GM23248 (cell line): ENCODE measurements around the gene NCF2. TPM values are rescaled to one million over a fixed set of nuclear protein-coding genes. Genes with fewer than 3 reads are reported as not detected.
A peak's percentile ranks its signal among the peaks of the same experiment; 100 is the strongest.

Source experiments
- DNase-seq: peaks from one replicate; pipeline ENCODE4 v3.0.0-alpha.2; 2015
- H2AFZ ChIP-seq: fragments of 200-600 bp; sonication (generic); 2 replicates; pipeline ENCODE4 v1.6.1; 2016; ENCODE audit warnings: antibody characterized with exemption
- H3F3A ChIP-seq: fragments of 200-600 bp; sonication (generic); 2 replicates; pipeline ENCODE4 v1.6.1; 2016; ENCODE audit warnings: mild to moderate bottlenecking, antibody characterized with exemption, mixed run types; ENCODE audit not compliant: insufficient read depth
- H3K27ac ChIP-seq: fragments of 200-600 bp; sonication (generic); 2 replicates; pipeline ENCODE4 v1.5.1; 2016; ENCODE audit warnings: mild to moderate bottlenecking
- H3K27me3 ChIP-seq: fragments of 200-600 bp; sonication (generic); replicated peaks from 2 replicates; pipeline ENCODE4 v1.6.1; 2016; ENCODE audit warnings: mild to moderate bottlenecking; ENCODE audit not compliant: insufficient read depth
- H3K36me3 ChIP-seq: fragments of 200-600 bp; sonication (generic); 2 replicates; pipeline ENCODE4 v1.6.1; 2016; ENCODE audit warnings: low read depth, mild to moderate bottlenecking
- H3K4me1 ChIP-seq: fragments of 200-600 bp; sonication (generic); 2 replicates; pipeline ENCODE4 v1.6.1; 2016; ENCODE audit warnings: mild to moderate bottlenecking; ENCODE audit not compliant: insufficient read depth
- H3K4me2 ChIP-seq: fragments of 200-600 bp; sonication (generic); one replicate; pipeline ENCODE4 v1.6.1; 2016; ENCODE audit warnings: mild to moderate bottlenecking; ENCODE audit not compliant: unreplicated experiment
- H3K4me3 ChIP-seq: fragments of 200-600 bp; sonication (generic); 2 replicates; pipeline ENCODE4 v1.5.1; 2016; ENCODE audit warnings: mild to moderate bottlenecking
- H3K79me2 ChIP-seq: fragments of 200-600 bp; sonication (generic); 2 replicates; pipeline ENCODE4 v1.6.1; 2016; ENCODE audit warnings: mild to moderate bottlenecking; ENCODE audit not compliant: insufficient read depth
- H3K9ac ChIP-seq: fragments of 200-600 bp; sonication (generic); 2 replicates; pipeline ENCODE4 v1.6.1; 2016; ENCODE audit warnings: mild to moderate bottlenecking
- H3K9me2 ChIP-seq: fragments of 200-600 bp; sonication (generic); 2 replicates; pipeline ENCODE4 v1.6.1; 2016; ENCODE audit warnings: mixed run types, mild to moderate bottlenecking, moderate library complexity; ENCODE audit not compliant: insufficient read depth
- H3K9me3 ChIP-seq: fragments of 200-600 bp; sonication (generic); one replicate; pipeline ENCODE4 v1.6.1; 2017; ENCODE audit warnings: low read depth
- H4K20me1 ChIP-seq: fragments of 200-600 bp; sonication (generic); 2 replicates; pipeline ENCODE4 v1.6.0; 2016; ENCODE audit not compliant: insufficient read depth
- EZH2 ChIP-seq: fragments of 200-600 bp; sonication (generic); IDR thresholded peaks from 2 replicates; pipeline ENCODE4 v1.6.1; 2018; ENCODE audit warnings: antibody characterized with exemption, mild to moderate bottlenecking; ENCODE audit not compliant: insufficient read depth, poor library complexity, severe bottlenecking
- EZH2phosphoT487 ChIP-seq: fragments of 200-600 bp; sonication (generic); IDR thresholded peaks from 2 replicates; pipeline ENCODE4 v1.6.1; 2018; ENCODE audit warnings: antibody characterized with exemption, moderate library complexity, mild to moderate bottlenecking, low read depth; ENCODE audit not compliant: insufficient read depth
- WGBS, 2 experiments: methylation state at CpG; one replicate each; pipeline ENCODE4 v1.1.6; 2015 to 2017; ENCODE audit warnings: low lambda C conversion rate in 2 of 2, low coverage in 1 of 2; ENCODE audit errors: missing lambda C conversion rate in 2 of 2; 5-methylcytosine and 5-hydroxymethylcytosine counted together
- in situ Hi-C: fragments of 300-500 bp; cut with MboI; formaldehyde crosslinking; loops from 2 replicates; pipeline ENCODE4 v1.15.0; 2020
- polyA plus RNA-seq: library from polyadenylated mRNA; unstranded; fragments of >200 nt; fragmentation: Nextera tagmentation; extraction: Ambion mirVana; gene quantifications from 2 replicates; pipeline ENCODE4 v1.2.1, GENCODE V29; 2016
- total RNA-seq: library from RNA; depleted of rRNA; stranded (reverse); fragments of >200 nt; shearing (Covaris generic); gene quantifications from 2 replicates; pipeline ENCODE4 v1.2.3, GENCODE V29; 2014

Gene NCF2
- total and polyA plus RNA-seq, 2 experiments from 2014 or later = 0.41 TPM; not detected in 1

DNA sequence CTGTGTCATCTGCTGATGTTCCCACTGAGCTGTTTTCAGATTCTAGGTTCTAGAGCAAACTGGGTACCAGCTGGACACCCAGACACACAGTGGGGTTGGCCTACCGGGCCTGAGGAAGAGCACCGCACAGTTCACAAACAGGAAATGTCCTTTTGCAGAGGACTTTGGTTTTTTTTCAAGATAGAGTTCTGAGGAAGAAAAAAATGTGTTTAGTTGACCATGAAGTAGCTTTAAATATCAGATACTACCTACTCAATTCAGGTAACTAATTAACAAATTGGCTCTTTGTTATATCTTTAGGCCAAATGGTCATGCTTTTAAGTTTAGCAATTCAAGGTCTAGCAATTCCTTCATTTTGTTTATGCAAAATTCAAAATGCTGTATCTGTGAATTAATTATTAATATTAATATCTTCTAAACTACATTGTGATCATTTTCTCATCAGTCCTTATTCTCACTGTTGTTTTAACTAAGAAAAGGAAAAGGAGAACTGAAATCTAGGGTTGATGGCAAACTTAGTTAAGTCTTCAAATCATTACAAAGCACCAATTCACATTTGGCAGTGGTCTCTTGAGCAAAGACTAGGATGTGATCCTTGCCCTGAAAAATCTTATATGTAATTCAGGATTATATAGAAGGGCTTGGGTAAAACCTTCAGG lies 17.2 kb upstream of the NCF2 start:
- Histone ChIP-seq H3K9me2 (no peaks in the 10 kb centered on the region), H3K9me3 (no peaks in the 10 kb centered on the region), H3K36me3 (no peaks in the 10 kb centered on the region), H3K79me2 (no peaks in the 10 kb centered on the region), H3K4me1 (peaks cover 50% of the 10 kb centered on the region), H3K27me3 (no peaks in the 10 kb centered on the region), H3K9ac (peak overlapping the region; percentile 69), H3K27ac (peak overlapping the region; percentile 95), H4K20me1 (no peaks in the 10 kb centered on the region), H3K4me2 (peak overlapping the region; percentile 69), H3F3A (peaks cover 44% of the 10 kb centered on the region), H3K4me3 (no peak overlapping the region), H2AFZ (peak overlapping the region; percentile 61)
- no peak for TF ChIP-seq EZH2
- TF ChIP-seq EZH2phosphoT487 = no peak
- 96 to 98% methylated on average over 2 of the region's 2 CpGs for WGBS, 2 experiments
- in situ Hi-C loops = no loop called here
- no peak for DNase-seq

DNA sequence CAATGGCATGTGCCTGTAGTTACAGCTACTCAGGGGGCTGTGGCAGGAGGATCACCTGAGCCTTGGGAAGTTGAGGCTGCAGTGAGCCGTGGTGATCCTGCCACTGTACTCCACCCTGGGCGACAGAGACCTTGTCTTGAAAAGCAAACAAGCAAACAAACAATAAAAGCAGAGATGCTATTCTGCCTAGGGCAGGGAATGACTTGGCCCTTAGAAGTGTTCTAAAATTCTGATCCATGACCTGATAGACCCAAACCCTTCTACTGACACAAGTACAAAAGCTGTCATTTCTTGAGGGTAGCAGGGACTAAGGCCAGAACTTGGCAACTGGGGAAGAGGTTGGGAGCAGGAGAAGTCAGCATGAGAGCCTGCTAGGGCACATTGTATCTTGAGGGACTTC lies 15.6 kb upstream of the NCF2 start:
- no peak overlapping the region for H3K27ac ChIP-seq

DNA sequence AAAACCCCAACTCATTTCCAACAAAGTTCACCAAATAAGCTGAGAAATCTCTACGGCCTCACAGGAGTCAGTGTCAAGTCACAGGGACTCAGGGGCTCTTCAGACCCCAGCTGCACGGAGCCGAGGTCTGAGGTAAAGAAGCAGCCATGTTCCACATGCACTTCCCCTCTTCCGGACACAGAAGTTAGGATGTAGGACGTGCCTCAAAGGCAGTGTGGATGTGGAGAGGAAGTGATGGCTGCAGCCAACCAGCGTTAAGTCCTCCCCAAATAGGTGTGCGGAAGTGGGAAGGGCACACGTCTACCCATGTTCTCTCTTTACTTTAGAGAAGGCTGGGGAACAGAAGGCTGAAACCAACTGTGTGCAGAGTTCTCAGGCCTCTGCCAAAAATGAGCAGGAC lies 14.6 kb upstream of the NCF2 start:
- H2AFZ ChIP-seq = no peak overlapping the region
- H3K36me3 ChIP-seq = no peaks in the 10 kb centered on the region
- no peak overlapping the region for H3K4me2 ChIP-seq
- no peaks in the 10 kb centered on the region for H3K27me3 ChIP-seq
- H3K27ac ChIP-seq = no peak overlapping the region
- no peaks in the 10 kb centered on the region for H3K9me2 ChIP-seq
- peaks cover 42% of the 10 kb centered on the region for H3F3A ChIP-seq
- 96 to 100% methylated on average over 7 to 8 of the region's 8 CpGs for WGBS, 2 experiments
- H4K20me1 ChIP-seq = no peaks in the 10 kb centered on the region
- TF ChIP-seq EZH2phosphoT487 = no peak
- TF ChIP-seq EZH2 = no peak
- H3K4me1 ChIP-seq = peaks cover 51% of the 10 kb centered on the region
- H3K9me3 ChIP-seq = no peaks in the 10 kb centered on the region
- H3K9ac ChIP-seq = no peak overlapping the region
- no peaks in the 10 kb centered on the region for H3K79me2 ChIP-seq
- no peak for DNase-seq
- no peak overlapping the region for H3K4me3 ChIP-seq
- in situ Hi-C loops = no loop called here

More for the DNA sequence above, 15.6 kb upstream of the NCF2 start:
- Histone ChIP-seq H4K20me1 (no peaks in the 10 kb centered on the region), H3K27me3 (no peaks in the 10 kb centered on the region), H3K9me3 (no peaks in the 10 kb centered on the region), H3K36me3 (no peaks in the 10 kb centered on the region), H2AFZ (no peak overlapping the region), H3F3A (peaks cover 41% of the 10 kb centered on the region), H3K4me1 (peaks cover 50% of the 10 kb centered on the region), H3K9ac (no peak overlapping the region), H3K79me2 (no peaks in the 10 kb centered on the region), H3K4me3 (no peak overlapping the region), H3K9me2 (no peaks in the 10 kb centered on the region), H3K4me2 (no peak overlapping the region)
- WGBS, 2 experiments = 91 to 98% methylated on average over 2 of the region's 2 CpGs
- no peak for DNase-seq
- no peak for TF ChIP-seq EZH2
- no peak for TF ChIP-seq EZH2phosphoT487
- in situ Hi-C loops = no loop called here

DNA sequence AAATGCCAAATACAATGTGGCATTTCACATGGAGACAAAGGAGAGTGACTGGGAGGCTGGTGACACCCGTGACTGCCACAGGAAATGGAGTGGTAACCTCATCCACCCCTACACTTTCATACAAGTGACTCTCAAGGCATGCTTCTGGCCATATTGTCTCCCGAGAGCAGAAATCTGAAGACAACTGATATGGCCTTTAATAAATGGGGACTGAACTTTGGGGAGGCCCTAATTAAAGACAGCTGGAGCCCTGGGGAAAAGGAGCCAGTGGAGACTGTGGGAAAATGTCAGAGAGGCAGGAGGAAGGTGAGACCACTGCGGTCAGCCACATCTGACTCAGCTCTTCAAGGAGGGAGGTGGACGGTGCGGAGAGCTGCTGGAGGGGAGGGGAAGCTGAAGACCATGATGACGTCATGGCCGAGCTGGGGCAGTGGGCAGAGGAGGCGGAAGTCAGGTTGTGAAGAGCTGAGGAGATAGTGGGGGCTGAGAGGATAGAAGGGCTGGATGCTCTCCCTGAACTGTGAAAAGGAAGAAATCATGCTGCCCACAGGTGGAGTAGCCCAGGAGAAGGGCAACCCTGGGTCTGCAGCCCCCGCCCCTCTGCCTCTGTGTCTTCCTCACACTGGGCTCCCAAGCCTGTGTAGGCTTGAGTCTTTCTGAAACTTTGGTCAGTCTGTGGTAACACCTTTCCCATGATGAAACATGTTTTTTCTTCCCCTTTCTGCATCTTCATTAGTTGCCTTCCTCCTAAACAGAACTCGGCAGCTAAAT lies 14.0 kb upstream of the NCF2 start:
- peaks cover 36% of the 10 kb centered on the region for H3F3A ChIP-seq

More for the DNA sequence above, 14.0 kb upstream of the NCF2 start:
- no peaks in the 10 kb centered on the region for H3K36me3 ChIP-seq
- H3K4me2 ChIP-seq = no peak overlapping the region
- H3K9ac ChIP-seq = no peak overlapping the region; the same call in 1 of the 2 replicates
- in situ Hi-C loops = no loop called here
- no peaks in the 10 kb centered on the region for H3K27me3 ChIP-seq
- peak overlapping the region; percentile 36 for H3K27ac ChIP-seq
- 39 to 40% methylated on average over 10 of the region's 10 CpGs for WGBS, 2 experiments
- no peaks in the 10 kb centered on the region for H3K9me2 ChIP-seq
- no peak overlapping the region for H2AFZ ChIP-seq
- H3K4me3 ChIP-seq = no peak overlapping the region
- no peaks in the 10 kb centered on the region for H3K79me2 ChIP-seq
- no peaks in the 10 kb centered on the region for H3K9me3 ChIP-seq
- TF ChIP-seq EZH2 (no peak), EZH2phosphoT487 (no peak)
- peaks cover 46% of the 10 kb centered on the region for H3K4me1 ChIP-seq
- H4K20me1 ChIP-seq = no peaks in the 10 kb centered on the region
- DNase-seq = peak; percentile 83
